Measurements from ENCODE around the gene SPANXA2.

DNA sequence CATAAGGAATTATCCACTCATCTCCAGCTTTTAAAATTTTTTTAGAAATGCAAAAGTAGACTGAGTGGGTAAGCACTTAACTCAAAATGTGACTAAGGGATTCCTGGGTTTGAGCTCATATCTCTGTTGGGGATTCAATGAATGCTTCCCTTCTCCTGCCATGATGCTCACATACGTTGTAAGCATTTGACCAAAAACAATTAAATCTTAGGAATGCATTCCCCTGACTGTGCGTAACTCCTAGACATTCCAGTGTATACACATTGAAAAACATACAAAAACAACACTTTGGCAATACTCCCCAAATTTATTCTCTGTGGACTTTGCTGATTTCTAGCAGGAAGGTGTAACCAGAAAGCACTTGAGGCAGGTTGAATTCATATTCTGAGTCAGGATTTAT lies 29.8 kb downstream of the SPANXA2 start:
- no peak for TF ChIP-seq POLR2A (IDR thresholded peaks at IDR 0.05)
- TF ChIP-seq, protein P1, sequence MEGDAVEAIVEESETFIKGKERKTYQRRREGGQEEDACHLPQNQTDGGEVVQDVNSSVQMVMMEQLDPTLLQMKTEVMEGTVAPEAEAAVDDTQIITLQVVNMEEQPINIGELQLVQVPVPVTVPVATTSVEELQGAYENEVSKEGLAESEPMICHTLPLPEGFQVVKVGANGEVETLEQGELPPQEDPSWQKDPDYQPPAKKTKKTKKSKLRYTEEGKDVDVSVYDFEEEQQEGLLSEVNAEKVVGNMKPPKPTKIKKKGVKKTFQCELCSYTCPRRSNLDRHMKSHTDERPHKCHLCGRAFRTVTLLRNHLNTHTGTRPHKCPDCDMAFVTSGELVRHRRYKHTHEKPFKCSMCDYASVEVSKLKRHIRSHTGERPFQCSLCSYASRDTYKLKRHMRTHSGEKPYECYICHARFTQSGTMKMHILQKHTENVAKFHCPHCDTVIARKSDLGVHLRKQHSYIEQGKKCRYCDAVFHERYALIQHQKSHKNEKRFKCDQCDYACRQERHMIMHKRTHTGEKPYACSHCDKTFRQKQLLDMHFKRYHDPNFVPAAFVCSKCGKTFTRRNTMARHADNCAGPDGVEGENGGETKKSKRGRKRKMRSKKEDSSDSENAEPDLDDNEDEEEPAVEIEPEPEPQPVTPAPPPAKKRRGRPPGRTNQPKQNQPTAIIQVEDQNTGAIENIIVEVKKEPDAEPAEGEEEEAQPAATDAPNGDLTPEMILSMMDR (IDR thresholded peaks at IDR 0.05) = no peak
